AG09319 (cell line): ENCODE data around the gene UCP2.

Experiments
- DNase-seq: peaks from one replicate; pipeline ENCODE4 v3.0.0-alpha.2; 2010; ENCODE audit warnings: low read depth; ENCODE audit errors: extremely low read depth
- CTCF ChIP-seq: IDR thresholded peaks from 2 replicates; pipeline ENCODE4 v1.5.1; 2011; ENCODE audit warnings: low read depth, mild to moderate bottlenecking, inconsistent platforms, low read length, moderate library complexity

UCP2 gene

DNA sequence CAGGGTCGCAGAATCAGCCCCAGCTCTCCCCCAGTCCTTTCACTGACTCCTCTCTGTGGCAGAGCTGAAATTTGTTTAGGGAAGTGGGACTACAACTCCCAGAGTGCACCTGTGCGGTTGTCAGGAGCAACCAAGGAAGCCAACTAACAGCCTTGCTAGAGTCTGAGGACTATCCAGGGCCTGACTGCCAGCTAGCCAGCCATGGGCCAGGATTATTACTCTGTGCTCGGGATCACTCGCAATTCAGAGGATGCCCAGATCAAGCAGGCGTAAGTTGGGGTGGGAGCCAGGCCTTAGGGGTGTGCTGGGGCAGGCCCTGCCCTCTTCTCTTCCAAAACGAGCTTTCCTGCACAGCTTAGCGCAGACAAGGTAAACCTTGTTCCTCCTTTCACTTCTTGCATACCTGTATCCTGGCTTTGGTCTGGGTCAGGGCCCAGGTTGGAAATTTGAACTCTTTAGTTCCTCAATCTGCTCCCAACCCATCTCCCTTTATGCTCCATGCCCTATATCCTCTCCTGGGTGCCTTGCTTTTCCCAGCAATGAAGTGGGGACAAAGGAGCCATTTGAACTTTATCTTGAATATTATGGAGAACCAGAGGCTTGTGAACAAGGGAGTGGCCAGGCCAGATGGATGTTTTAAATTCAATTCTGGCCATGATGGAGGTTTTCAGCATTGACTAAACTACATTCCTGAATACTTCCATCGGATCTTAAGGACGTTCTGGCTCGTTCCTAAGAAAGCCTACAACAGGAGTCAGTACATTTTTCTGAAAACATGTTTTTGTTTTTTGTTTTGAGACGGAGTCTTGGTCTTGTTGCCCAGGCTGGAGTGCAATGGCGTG lies 31.6 kb downstream of the UCP2 start, which contains the start of gene DNAJB13:
Gene DNAJB13 (plus strand): TSS at position 158 of the 842 bp plus-strand sequence. CDS start 44 bp downstream, at position 202.
- DNase-seq, result no peak
- no peak for TF ChIP-seq CTCF

GRCh38 chr11:73949912-73950311 lies 32.7 kb downstream of the UCP2 start:
- TF ChIP-seq CTCF, result no peak
- no peak for DNase-seq

DNA sequence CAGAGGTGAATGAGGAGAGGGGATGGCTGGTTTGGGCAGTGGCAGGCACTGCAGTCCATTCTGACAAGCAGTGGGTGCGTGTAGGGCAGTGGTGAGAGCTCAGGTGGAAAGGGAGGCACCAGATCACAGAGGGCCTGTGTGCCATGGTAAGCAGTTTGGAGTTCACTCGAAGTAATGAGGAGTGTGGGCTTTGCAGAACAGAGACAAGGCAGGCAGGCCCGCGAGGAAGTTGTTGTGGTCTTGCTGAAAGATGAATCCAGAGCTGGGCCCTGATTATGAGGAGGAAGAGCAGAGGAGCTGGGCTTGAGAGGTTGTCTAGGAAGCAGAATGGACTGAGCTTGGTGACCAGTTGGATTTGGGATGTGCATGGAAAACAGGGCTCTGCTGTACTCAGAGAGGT lies 33.4 kb downstream of the UCP2 start:
- no peak for DNase-seq

DNA sequence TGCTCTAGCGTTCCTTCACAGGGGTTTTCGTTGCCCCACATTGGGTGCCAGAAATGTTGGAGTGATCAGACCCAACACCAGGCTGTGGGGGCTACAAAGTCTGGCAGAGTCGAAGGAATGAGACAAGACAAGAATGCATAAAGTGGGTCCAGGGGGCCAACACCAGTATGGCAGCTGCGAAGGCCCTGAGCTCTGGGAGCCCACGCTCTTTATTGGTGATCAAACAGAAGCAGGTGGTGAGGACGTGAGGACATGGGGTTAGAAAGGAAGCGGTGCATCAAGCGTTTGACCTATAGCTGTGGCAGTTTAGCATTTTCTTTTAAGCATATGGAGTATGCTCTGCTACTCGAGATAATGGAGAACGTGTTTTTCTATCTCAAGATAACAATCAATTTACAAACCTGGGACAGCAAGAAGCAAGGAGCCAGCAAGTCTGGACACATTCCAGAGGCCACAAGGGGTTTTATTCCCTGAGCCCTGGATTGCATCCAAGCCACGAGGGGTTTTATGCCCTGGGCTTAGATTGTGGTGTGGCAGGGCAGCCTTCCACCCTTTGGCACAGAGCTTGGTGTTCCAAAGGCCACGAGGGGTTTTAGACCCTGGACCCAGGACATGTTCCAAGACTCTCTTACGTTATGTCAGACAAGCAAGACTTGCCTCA lies 35.7 kb downstream of the UCP2 start:
- TF ChIP-seq CTCF, result no peak
- no peak for DNase-seq

More for the DNA sequence above, 33.4 kb downstream of the UCP2 start:
- TF ChIP-seq CTCF, result no peak

GRCh38 chr11:73945396-73945795 lies 37.2 kb downstream of the UCP2 start:
- no peak for TF ChIP-seq CTCF
- no peak for DNase-seq

- TF ChIP-seq CTCF, result no peak
- DNase-seq, result no peak
Observed at GRCh38 chr11:73944901-73945300, 37.7 kb downstream of the UCP2 start.

GRCh38 chr11:73944085-73944484 lies 38.6 kb downstream of the UCP2 start:
- no peak for DNase-seq
- no peak for TF ChIP-seq CTCF
